Measurements from ENCODE around the gene ZNF816.
"Not testable (repeated sequence)": the region's sequence is repeated elsewhere in the genome, so short reads cannot be mapped to it uniquely, and the experiment has no call there.

ZNF816 gene

DNA sequence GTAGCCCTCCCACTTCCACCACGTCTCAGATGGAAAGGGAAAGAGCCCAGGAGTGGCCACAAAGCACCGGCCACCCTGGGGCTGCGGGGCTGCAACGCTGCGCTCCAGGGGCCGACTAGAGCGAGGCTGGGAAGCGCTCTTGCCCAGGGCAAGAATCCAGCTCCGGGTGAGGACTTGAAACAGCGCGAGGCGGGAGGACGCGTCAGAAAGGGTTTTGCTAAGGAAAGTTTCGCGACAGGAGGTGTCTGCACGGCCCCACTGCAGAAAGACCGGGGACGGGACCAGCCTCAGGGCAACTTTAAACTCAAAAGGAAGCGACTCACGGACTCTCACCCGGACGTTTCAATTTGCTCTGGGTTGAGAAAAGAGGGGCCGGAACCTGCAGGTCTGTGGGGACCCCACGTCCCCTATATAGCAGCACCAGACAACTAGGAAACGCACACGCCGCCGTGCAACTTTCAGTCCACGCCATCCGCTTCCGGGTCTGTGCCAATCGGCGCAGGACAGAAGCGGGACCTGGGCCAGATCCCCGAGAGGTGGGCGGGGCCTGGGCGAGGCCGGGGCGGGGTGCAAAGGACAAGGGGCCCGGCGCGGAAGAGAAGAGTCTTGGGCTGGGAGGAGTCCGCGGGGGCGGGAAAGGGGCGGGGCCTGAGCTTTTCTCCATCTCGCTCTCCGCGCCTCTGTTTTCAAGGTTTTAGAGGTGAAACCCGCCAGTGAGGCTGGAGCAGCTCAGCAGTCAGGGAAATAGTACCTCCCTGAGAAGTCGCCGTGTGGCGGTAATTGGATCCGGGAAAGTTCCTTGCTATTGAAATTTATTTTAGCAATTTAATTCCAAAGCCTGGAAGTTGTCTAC, at the start of gene ZNF816:
Gene ZNF816, minus strand, starts transcription at position 488 of the 853 bp plus-strand sequence. CDS start 6,792 bp downstream, outside the sequence.
- DNase-seq (ENCODE audit: low read depth) = peak; percentile 57

DNA sequence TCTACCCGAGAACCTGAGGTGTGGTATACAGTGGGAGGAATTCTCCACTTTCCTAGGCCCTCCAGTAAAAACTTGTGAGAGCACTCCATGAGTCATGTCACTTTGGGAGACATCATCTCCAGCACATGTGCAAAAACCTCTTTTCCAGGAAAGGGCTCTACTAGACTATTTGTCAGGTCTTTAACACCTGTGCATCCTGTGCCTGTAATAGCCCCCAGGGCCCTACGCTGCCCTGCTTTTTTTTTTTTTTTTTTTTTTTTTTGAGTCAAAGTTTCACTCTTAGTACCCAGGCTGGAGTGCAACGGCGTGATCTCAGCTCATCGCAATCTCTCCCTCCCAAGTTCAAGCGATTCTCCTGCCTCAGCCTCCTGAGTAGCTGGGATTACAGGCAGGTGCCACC, 49.3 kb upstream of the ZNF816 start:
- DNase-seq (ENCODE audit: low read depth) = no peak

DNA sequence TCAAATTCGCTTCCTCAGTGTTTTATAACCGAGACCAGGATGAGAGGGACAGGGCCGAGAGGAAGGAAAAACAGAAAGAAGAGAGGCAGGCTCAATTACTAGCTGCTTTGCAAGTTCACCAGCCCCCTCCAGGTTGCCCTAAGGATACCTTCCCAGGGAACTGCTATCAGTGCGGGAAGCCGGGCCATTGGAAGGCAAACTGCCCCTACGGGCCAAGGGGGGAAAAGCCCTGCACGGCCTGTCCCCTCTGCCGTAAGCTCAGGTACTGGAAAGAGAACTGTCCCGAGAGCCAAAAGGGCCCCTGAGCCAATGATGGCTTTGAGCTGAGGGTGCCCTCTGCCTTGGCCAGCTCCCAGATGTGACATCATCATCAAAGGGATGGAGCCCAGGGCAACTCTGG, 47.8 kb upstream of the ZNF816 start:
- DNase-seq (ENCODE audit: low read depth) = no peak

DNA sequence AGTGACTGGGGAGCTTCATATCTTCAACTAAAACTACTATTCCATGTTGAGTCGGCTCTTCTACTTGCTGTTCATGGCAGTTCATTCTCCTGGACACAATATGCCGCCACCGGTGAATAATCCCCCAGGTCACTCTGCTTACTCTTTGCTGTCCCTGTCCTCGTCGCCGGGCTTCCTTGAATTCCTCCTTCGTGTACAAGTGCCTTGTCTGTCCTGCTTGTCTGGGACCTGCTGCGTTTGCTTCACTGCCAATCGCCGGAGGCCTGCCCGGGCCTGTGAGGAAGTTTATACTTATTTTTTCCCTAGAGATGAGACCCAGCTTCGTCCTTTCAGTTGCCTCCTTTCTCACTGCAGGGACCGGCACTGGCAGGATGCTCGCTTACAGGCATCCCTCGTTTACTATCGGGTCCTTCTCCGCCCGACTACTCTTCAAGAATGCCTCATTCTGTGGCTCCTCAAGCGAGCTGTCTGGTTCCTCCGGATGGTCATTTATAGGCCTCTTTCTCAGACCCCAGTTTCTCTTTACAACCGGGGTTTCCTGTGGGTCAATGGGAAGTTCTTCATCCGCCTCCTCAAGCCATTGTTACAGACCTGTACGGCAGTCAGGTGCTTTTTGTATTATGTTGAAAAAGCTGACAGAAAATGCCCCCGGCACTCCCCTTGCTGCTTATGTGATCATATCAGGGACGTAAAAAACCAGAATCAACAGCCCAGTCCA, 45.5 kb upstream of the ZNF816 start:
- DNase-seq (ENCODE audit: low read depth) = no peak

DNA sequence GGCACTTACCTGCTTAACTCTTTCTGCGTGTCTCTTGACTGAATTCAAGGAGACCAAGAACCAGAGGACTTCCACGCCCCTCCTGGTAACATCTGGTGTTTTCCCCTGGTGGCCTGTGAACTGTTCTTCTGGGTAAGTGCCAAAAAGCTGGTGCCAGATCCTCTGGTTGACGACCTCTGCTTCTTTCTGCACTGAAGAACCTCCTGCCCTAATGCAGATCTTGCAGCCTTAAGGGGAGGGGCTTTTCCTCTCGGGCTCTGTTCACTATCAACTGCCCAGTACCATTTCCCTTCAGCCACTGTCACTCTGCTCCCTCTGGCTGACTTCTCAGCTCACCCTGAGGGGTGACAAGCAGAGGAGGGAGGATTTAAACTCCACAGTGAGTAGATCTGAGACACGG, 44.9 kb upstream of the ZNF816 start:
- DNase-seq (ENCODE audit: low read depth) = no peak

DNA sequence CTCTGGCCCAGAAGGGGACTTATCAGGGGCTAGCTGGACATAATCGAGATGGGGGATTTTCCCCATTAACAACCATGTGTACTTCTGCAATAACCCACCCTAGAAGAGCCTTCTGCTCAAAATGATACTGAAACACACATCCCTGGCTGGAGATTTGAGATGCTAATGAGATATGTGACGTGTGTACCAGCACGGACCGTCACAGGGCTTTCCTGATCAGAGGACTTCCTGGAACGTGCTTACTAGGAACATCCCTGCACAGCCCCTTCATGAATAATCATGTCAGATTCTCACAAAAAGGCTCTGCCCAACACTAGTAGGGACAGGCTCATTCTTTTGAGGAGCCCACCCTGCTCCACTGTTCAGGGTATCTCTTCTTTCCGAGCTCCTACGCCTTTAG, 44.5 kb upstream of the ZNF816 start:
- DNase-seq (ENCODE audit: low read depth) = no peak

DNA sequence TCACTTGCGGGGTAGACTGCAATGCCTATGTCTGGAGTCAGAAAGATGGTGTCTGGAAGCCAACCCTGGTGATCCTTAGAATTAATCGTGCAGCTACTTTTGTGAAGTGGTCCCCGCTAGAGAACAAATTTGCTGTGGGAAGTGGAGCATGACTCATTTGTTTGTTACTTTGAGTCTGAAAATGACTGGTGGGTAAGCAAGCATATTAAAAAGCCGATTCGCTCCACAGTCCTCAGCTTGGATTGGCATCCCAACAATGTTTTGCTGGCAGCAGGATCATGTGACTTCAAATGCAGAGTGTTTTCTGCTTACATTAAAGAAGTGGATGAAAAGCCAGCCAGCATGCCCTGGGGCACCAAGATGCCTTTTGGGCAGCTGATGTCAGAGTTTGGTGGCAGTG, 41.6 kb upstream of the ZNF816 start:
- DNase-seq (ENCODE audit: low read depth) = no peak

DNA sequence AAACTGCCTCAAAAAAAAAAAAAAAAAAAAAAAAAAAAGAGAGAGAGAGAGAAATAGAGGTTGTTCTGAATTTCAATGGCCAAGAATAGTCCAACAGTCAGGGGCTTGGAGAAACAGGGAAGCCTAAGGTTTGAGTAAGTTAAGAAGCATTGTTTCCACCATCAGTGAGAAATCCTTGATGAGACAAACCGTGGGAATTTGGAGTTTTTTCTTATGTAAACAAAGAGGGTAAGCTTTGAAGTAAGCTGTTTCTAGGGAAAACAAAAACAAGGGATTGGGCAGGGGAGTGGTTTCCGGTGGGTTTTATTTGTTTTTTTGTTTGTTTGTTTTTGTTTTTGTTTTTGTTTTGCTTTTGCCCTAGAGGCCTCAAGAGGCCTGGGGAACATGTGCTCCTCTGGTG, 39.8 kb upstream of the ZNF816 start:
- no peak for DNase-seq (ENCODE audit: low read depth)

DNA sequence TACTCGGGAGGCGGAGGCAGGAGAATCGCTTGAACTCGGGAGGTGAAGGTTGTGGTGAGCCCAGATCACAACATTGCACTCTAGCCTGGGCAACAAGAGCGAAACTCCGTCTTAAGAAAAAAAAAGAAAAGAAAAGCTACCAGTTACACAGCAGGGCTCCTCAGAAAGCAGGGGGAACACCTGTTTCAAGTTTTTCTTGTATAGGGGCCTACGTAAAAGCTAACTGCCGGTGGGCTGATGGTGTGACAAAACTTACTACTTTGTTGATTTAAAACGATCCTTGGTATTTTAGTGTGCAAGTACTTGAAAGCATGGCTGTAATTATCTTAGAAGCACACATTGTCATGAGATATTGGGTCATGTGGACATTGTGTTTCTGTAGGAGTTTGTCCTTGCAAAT, 35.3 kb upstream of the ZNF816 start:
- no peak for DNase-seq (ENCODE audit: low read depth)

DNA sequence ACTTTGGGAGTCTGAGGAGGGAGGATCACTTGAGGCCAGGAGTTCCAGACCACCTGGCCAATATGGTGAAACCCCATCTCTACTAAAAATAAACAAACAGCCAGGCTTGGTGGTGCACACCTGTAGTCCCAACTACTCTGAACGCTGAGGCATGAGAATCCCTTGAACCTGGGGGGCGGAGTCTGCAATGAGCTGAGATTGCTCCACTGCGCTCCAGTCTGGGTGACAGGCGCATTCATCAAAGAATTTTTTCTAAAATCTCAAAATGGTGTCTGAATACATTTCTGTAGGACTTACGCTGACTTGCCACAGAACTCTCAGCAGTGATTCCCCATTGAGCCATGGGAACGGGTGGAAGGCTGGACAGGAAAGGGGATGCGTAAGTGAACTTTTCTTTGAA, 33.0 kb upstream of the ZNF816 start:
- DNase-seq (ENCODE audit: low read depth) = no peak

DNA sequence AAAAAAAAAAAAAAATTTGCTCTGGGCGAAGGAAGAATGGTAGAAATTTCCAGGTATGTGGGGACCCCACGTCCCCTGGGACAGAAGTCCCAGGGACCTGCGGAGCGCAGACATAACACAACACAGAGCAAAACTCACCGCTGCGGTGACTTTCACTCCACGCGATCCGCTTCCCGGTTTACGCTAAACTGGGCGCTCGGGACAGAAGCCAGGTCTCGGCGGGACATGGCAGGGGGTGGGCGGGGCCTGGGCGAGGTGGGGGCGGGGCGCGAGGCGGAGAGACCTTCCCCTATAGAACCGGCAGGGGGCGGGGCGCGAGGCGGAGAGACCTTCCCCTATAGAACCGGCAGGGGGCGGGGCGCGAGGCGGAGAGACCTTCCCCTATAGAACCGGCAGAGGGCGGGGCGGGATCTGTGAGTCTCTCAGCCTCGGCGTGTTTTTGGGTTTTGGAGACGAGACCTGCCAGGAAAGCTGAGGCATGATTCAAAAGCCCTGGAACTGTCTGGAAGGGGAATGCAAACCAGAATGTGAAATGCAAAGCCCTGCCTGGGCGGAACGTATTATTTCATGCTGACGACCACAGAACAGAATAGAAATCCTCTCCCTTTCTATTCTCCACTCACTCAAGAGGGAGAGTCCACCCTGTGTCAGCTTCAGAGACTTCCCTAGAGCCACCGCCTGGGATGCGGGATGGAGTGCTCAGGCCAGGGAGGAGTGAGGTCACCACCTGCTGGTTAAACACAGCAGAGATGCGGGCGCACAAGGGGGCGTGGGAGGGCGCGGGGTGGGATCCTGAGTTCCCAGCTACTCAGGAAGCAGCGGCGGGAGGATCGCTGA, 30.9 kb upstream of the ZNF816 start:
- peak; percentile 23 for DNase-seq (ENCODE audit: low read depth)

DNA sequence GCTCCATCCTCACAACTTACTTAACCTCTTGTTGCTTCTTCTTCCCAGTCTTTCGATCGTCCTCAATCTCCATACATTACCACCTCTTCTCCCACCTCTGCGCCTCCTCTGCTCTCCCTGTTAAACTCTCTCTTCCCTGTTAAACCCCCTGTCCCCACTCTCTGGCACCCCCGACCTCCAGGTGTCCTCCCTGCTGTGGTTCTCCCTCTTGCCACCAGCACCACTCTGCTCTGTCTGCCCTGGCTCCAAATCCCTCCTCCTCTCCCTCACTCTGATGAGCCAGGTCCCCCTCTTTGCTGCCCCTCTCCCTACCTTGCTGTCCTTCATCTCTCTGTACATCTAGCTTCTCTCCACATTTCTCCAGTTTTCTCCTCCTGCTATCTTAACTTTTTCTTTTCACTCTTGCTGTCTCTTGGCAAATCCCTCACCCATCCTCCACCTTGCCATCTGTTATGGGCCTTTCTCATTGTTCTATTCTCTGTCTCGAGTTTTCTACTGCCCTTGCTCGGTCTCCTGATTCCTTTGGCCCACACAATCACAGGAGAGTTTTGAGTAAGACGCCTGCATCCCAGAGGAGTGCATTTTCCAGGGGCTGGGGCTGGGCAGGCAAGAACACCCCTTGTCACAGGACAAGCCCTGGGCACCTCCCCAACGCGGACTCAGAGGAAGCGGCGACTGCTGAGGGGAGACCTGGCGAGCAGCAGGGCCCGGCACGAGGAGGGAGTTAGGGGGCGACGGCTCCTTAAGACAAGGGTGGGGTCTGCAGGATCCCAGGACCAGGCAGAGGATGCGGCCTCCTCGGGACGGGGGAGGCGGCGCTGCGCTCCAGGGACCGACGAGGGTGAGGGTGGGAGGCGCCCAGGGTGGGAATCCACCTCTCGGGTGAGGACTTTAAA, 29.7 kb upstream of the ZNF816 start:
- DNase-seq (ENCODE audit: low read depth) = no peak

DNA sequence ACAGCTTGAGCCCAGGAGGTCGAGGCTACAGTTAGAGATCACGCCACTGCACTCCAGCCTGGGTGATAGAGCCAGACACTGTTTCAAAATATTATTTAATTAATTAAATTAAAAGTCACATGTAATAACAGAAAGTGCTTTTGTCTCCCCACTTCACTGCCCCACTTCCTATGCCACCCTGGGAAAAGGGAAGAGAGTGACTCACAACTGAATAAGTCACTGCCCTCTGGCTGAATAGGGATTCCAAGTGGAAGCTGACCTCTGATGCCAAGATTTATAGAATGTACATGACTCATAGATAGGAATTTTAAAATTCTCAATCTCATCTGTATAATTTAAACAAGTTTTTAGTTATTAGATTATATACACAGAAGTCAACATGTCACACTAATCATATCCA, 28.8 kb upstream of the ZNF816 start:
- DNase-seq (ENCODE audit: low read depth) = peak; percentile 49

DNA sequence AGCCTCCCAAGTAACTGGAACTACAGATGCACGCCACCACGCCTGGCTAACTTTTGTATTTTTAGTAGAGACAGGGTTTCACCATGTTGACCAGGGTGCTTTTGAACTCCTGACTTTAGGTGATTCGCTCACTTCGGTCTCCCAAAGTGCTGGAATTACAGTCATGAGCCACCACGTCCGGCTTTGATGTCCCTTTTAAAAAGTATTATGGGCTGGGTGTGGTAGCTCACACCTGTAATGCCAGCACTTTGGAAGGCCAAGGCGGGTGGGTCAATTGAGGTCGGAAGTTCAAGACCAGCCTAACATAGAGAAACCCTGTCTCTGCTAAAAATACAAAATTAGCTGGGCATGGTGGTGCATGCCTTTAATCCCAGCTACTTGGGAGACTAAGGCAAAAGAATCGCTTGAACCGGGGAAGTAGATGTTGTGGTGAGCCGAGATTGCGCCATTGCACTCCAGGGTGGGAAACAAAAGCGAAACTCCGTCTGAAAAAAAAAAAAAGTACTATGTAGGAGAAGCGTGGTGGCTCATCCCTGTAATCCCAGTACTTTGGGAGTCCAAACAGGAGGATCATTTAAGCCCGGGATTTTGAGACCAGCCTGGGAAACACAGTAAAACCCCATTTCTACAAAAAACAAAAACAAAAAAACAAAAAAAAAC, 28.2 kb upstream of the ZNF816 start:
- DNase-seq (ENCODE audit: low read depth) = no peak

DNA sequence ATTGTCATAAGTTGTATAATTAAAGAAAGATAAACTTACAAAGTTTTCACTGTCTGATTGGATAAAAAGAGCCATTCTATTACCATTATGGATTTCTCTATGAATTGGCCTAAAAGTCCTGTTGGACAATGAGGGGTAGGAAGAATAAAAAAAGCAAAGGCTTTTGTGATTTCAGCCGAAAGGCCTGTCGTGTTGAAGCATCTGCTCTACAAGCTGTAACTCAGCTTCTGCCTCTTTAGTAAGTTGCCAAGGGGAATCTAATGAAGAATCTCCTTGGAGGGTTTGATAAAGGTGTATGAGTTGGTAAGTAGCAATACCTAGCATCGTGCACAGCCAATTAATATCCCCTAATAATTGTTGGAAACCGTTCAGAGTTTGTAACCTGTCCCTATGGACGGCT, 25.8 kb upstream of the ZNF816 start:
- DNase-seq (ENCODE audit: low read depth) = no peak

DNA sequence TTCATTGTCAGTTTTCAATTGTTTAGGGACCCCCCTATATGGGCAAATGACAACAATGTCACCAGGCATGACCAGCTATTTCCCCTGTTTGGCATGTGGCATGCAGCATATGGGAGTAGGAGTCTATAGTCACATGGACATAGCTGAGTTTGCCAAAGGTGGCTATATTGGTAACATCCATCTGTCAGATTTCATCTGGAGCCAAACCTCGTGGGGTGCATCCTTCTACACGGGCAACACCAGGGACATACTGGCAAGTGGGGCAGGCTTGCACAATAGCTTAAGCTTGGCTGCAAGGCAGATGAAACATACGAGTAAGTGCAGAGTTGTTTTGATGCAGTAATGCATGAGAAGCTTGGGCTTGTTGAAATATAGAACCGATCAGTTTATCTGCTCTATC, 24.5 kb upstream of the ZNF816 start:
- no peak for DNase-seq (ENCODE audit: low read depth)

DNA sequence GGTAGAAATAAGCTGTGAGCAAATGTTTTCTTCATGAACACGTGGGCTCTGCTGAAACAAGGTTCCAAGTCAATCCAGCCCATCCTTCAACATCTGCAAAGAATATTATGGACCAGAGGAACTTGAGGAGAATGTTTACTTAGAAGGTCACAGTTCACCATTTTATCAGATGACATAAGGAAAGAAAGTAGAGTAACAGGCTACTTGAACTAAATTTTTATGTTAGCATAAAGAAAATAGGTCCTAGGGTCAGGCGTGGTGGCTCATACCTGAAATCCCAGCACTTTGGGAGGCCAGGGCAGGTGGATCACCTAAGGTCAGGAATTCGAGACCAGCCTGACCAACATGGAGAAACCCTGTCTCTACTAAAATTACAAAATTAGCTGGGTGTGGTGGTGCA, 20.5 kb upstream of the ZNF816 start:
- not testable (repeated sequence) for DNase-seq (ENCODE audit: low read depth)

DNA sequence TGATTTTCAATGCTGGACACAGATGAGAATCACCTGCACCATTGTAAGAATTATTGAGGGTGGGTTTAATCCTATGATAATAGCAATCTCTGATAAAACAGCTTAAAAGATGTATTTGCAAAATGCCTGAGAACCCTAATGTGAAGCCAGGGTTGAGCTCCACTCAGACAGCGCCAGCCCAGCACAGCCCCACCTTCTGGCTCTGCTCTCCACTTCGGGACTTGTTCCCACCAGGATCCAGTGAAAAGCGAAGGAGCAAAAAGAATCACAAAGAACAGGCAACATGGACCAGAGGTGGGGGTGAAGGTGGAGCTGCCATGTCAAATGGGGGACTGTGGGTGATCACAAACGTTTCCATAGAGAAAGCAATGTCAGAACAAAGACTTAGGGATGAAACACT, 18.6 kb upstream of the ZNF816 start:
- DNase-seq (ENCODE audit: low read depth) = no peak

DNA sequence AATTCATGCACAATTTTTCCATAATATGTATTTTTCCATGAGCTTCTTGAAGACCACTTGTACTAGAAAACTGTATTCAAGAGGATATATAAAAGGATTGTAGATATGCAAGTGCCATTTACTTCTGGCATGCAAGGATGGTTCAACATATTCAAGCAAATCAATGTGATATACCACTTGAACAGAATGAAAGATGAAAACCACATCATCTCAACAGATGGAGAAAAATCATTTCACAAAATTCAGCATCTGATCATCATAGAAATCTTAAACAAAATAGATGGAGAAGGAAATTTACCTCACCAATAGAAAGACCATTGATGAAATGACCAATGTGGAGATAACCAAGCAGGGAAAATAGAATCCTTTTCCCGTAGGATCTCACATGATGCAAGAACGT, 5.1 kb upstream of the ZNF816 start:
- DNase-seq (ENCODE audit: low read depth) = no peak

DNA sequence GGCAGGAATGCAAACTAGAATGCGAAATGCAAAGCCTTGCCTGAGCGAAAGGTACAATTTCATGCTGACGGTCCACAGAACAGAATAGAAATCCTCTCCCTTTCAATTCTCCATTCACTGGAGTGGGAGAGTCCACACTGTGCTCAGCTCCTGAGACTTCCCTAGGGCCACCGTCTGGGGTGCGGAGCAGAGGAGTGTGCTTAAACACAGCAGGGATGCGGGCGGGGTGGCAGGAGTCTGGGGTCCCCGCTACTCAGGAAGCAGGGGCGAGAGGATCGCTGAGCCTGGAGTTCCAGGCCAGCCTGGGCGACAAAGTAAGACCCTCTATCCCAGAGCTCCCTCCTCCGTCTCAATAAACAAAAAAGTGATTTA, 552 bp upstream of the ZNF816 start:
- DNase-seq (ENCODE audit: low read depth) = no peak

DNA sequence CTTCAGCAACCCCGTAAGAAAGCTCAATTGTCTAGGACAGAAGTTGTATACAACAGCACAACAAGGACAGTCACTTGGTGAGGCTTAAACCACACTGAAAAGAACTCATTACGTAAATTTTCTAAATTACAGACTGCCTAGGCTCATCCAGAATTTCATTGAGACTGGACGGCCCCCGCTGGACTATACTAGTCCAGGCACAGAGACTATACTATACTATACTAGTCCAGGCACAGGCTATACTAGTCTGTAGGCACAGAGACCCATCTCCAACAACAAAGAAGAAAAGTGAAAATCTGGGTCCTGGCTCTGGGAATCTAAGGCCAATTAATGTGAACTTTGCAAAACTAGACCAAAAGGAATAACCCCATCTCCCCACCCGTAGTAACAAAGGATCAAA, 700 bp downstream of the ZNF816 start:
- no peak for DNase-seq (ENCODE audit: low read depth)
